WERI-Rb-1 (cell line): ENCODE results near the gene ADGRV1.

Experiments
- DNase-seq: peaks from one replicate; pipeline ENCODE4 v3.0.0-alpha.2; 2020
- H3K27ac ChIP-seq: fragments of 250-450 bp; sonication (Bioruptor Pico); 2 replicates; pipeline ENCODE4 v1.5.1; 2020; ENCODE audit warnings: mild to moderate bottlenecking, moderate library complexity
- H3K27me3 ChIP-seq: fragments of 250-450 bp; sonication (Bioruptor Pico); 2 replicates; pipeline ENCODE4 v1.5.1; 2021; ENCODE audit warnings: mild to moderate bottlenecking, low read depth, moderate library complexity; ENCODE audit not compliant: insufficient read depth, severe bottlenecking
- H3K36me3 ChIP-seq: fragments of 250-450 bp; sonication (Bioruptor Pico); 2 replicates; pipeline ENCODE4 v1.5.1; 2020; ENCODE audit warnings: mild to moderate bottlenecking, moderate library complexity
- H3K4me3 ChIP-seq: 2 replicates; pipeline ENCODE4 v1.5.1; 2011; ENCODE audit warnings: low read depth, mild to moderate bottlenecking, control low read depth, low read length
- H3K9me3 ChIP-seq: fragments of 250-450 bp; sonication (Bioruptor Pico); 2 replicates; pipeline ENCODE4 v1.5.1; 2021; ENCODE audit warnings: mild to moderate bottlenecking, moderate library complexity; ENCODE audit not compliant: severe bottlenecking
- TF ChIP-seq, protein P1 (sequence below): IDR thresholded peaks from 2 replicates; pipeline ENCODE4 v1.5.1; 2011; ENCODE audit warnings: low read depth, mild to moderate bottlenecking, control low read depth, inconsistent platforms, low read length

The ADGRV1 gene

GRCh38 chr5:90640484-90641059 lies 82.0 kb downstream of the ADGRV1 start:
- Histone ChIP-seq H3K36me3 (peaks cover 16% of the 10 kb centered on the region), H3K27me3 (no peaks in the 10 kb centered on the region), H3K4me3 (no peak overlapping the region), H3K27ac (no peak overlapping the region), H3K9me3 (no peaks in the 10 kb centered on the region)
- TF ChIP-seq, protein P1, sequence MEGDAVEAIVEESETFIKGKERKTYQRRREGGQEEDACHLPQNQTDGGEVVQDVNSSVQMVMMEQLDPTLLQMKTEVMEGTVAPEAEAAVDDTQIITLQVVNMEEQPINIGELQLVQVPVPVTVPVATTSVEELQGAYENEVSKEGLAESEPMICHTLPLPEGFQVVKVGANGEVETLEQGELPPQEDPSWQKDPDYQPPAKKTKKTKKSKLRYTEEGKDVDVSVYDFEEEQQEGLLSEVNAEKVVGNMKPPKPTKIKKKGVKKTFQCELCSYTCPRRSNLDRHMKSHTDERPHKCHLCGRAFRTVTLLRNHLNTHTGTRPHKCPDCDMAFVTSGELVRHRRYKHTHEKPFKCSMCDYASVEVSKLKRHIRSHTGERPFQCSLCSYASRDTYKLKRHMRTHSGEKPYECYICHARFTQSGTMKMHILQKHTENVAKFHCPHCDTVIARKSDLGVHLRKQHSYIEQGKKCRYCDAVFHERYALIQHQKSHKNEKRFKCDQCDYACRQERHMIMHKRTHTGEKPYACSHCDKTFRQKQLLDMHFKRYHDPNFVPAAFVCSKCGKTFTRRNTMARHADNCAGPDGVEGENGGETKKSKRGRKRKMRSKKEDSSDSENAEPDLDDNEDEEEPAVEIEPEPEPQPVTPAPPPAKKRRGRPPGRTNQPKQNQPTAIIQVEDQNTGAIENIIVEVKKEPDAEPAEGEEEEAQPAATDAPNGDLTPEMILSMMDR = no peak
- DNase-seq = no peak

- Histone ChIP-seq H3K9me3 (no peaks in the 10 kb centered on the region), H3K27ac (no peak overlapping the region), H3K36me3 (peaks cover 23% of the 10 kb centered on the region), H3K4me3 (no peak overlapping the region), H3K27me3 (no peaks in the 10 kb centered on the region)
- TF ChIP-seq, protein P1 = no peak
- DNase-seq = no peak
These were observed 82.9 kb downstream of the ADGRV1 start for GRCh38 chr5:90641528-90641927.

DNA sequence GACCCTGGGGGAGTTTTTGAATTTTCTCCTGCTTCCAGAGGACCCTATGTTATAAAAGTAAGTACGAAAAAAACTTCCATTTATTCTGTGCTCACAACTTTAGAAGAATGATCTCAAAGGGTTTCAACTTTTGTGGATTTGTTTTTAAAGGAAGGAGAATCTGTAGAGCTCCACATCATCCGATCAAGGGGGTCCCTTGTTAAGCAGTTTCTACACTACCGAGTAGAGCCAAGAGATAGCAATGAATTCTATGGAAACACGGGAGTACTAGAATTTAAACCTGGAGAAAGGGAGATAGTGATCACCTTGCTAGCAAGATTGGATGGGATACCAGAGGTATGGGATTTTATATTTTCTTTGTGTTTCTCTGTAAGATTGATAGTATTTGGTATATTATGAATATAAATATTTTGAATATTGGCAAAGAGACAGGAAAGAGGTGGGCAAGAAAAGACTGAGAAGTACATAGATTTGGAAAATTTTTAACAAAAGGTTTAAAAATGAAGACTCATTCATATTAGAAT lies 84.2 kb downstream of the ADGRV1 start:
- peaks cover 33% of the 10 kb centered on the region for H3K36me3 ChIP-seq
- H3K27ac ChIP-seq = no peak overlapping the region
- H3K9me3 ChIP-seq = no peaks in the 10 kb centered on the region
- TF ChIP-seq, protein P1 = no peak
- H3K4me3 ChIP-seq = no peak overlapping the region
- no peak for DNase-seq
- no peaks in the 10 kb centered on the region for H3K27me3 ChIP-seq

- no peak overlapping the region for H3K27ac ChIP-seq
- TF ChIP-seq, protein P1 = no peak
- no peak overlapping the region for H3K4me3 ChIP-seq
- peaks cover 45% of the 10 kb centered on the region for H3K36me3 ChIP-seq
- H3K9me3 ChIP-seq = no peaks in the 10 kb centered on the region
- DNase-seq = no peak
- H3K27me3 ChIP-seq = no peaks in the 10 kb centered on the region
These were observed 85.5 kb downstream of the ADGRV1 start for GRCh38 chr5:90644132-90644531.

GRCh38 chr5:90645024-90645610 lies 86.5 kb downstream of the ADGRV1 start:
- TF ChIP-seq, protein P1 = no peak
- Histone ChIP-seq H3K4me3 (no peak overlapping the region), H3K27ac (no peak overlapping the region), H3K27me3 (no peaks in the 10 kb centered on the region), H3K36me3 (peaks cover 46% of the 10 kb centered on the region), H3K9me3 (no peaks in the 10 kb centered on the region)
- DNase-seq = no peak

DNA sequence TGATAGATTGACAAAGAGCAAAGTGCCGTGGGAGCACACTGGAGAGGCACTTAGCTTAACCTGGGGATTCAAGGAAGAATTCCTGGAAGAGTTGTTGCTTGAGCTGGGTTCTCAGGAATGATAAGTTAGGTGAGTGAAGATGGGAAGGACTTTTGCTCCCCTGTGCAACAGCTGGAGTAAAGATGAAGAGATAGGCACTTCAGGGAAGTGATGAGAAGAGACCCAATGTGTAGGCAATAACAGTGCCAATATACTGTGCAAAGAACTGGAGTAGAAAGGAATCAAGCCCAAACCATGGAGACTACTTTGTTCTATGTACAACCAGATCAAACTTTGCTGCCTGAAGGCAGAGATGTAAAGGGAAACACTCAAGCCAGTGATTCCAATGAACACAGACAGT lies 92.2 kb downstream of the ADGRV1 start:
- Histone ChIP-seq H3K27ac (no peak overlapping the region), H3K4me3 (no peak overlapping the region), H3K36me3 (peaks cover 60% of the 10 kb centered on the region), H3K27me3 (no peaks in the 10 kb centered on the region), H3K9me3 (no peaks in the 10 kb centered on the region)
- TF ChIP-seq, protein P1 = no peak
- no peak for DNase-seq
